ENCODE measurements around the gene KAZN.

The KAZN gene

DNA sequence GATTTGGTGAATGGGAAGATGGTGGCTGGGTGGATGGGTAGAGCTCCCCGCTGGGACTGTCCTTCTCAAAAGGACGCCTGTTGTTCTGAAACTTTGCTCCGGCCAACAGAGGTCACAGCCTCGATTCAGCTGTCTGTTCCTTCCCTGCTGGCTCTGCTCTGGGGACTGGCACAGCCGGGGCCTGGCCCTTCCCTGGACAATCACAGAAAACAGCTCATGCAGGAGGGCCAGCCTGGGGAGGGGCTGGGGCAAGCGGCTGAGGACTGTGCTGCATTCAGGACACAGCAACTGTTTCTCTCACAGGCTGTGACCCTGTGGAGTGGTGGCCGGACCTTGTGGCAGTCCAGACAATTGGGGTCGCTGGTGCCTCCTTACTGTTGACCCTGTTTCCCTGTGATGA is 444.4 kb downstream of the KAZN start:
- H3K36me3 ChIP-seq (ENCODE audit: insufficient read depth, low read length) = no peaks in the 10 kb centered on the region
- H3K4me3 ChIP-seq (ENCODE audit: low read depth, low read length) = no peak overlapping the region
- H3K27me3 ChIP-seq (ENCODE audit: insufficient read depth, low read length) = no peaks in the 10 kb centered on the region
- H3K27ac ChIP-seq (ENCODE audit: low read depth, low read length) = no peak overlapping the region
- H2AFZ ChIP-seq (ENCODE audit: low read length, unreplicated experiment) = no peak overlapping the region
- no peaks in the 10 kb centered on the region for H3K4me1 ChIP-seq (ENCODE audit: control insufficient read depth, insufficient read depth, low read length, unreplicated experiment)
- H3K79me2 ChIP-seq (ENCODE audit: control insufficient read depth, insufficient read depth, low read length, unreplicated experiment) = no peaks in the 10 kb centered on the region

DNA sequence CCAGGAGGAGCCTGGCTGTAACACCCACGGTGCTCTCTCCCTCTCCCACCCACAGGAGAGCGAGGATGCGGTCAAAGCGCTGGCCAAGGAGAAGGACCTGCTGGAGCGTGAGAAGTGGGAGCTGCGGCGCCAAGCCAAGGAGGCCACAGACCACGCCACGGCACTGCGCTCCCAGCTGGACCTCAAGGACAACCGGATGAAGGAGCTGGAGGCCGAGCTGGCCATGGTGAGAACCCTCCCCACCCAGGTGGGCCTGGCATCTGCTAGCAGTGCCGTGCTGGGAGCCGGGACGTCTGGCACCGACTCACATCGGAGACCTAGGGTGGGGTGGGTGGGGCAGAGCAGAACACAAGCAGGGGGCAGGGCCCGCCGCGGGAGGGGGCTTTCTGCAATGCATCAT is 445.4 kb downstream of the KAZN start:
- no peak overlapping the region for H3K4me3 ChIP-seq (ENCODE audit: low read depth, low read length)
- H3K4me1 ChIP-seq (ENCODE audit: control insufficient read depth, insufficient read depth, low read length, unreplicated experiment) = no peaks in the 10 kb centered on the region
- H3K27ac ChIP-seq (ENCODE audit: low read depth, low read length) = no peak overlapping the region
- no peaks in the 10 kb centered on the region for H3K36me3 ChIP-seq (ENCODE audit: insufficient read depth, low read length)
- H3K27me3 ChIP-seq (ENCODE audit: insufficient read depth, low read length) = no peaks in the 10 kb centered on the region
- H2AFZ ChIP-seq (ENCODE audit: low read length, unreplicated experiment) = no peak overlapping the region
- no peaks in the 10 kb centered on the region for H3K79me2 ChIP-seq (ENCODE audit: control insufficient read depth, insufficient read depth, low read length, unreplicated experiment)

DNA sequence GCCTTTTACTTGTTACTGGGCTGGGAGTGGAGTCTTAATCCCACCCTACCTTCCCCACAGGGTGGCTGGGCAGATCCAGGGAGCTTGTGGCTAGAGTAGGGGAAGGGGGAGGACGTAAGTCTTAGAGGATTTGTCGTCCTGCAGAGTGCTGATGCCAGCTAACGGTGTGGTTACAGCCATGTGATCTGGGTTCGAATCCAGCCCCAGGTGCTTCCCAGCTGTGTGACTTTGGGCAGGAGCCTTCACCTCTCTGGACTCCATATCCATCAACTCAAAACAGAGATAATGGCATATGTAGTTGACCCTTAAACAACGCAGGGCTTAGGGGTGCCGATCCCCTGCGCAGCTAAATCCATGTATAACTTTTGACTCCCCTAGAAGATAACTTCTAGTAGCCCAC is 446.6 kb downstream of the KAZN start:
- no peak overlapping the region for H3K4me3 ChIP-seq (ENCODE audit: low read depth, low read length)
- no peaks in the 10 kb centered on the region for H3K4me1 ChIP-seq (ENCODE audit: control insufficient read depth, insufficient read depth, low read length, unreplicated experiment)
- no peak overlapping the region for H2AFZ ChIP-seq (ENCODE audit: low read length, unreplicated experiment)

DNA sequence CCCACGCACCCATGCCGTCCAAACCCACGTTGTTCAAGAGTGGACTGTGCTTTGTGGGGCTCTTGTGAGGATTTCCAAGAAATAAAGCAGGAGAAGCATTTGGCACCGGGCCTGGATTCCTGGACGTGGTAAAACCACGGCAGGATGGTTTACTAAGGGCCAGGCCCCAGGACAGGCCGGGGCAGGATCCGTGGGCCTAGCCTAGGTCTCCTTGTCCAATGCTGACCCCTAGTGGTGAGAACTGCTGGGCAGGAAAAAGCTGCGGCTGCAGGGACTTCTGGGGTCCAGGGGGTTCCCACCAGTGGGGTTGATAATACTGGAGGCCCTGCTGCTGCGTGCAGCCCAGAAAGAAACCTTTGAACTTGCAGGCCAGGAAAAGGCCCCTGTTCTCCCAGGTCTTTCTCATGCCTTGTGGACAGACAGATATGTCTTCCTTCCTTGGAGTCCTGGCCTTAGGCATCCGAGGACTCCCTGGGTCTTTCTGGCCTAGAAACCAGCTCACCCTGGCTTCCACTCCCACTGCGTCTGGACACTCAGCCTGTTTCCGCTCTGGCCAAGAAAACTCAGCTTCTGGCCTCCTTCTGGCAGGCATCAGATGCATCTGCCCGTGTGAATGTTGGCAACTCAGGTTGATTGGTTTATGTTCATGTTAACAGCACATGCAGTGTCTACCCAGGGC is 448.1 kb downstream of the KAZN start:
- H3K27me3 ChIP-seq (ENCODE audit: insufficient read depth, low read length) = no peaks in the 10 kb centered on the region
- H3K79me2 ChIP-seq (ENCODE audit: control insufficient read depth, insufficient read depth, low read length, unreplicated experiment) = no peaks in the 10 kb centered on the region
- H3K4me1 ChIP-seq (ENCODE audit: control insufficient read depth, insufficient read depth, low read length, unreplicated experiment) = no peaks in the 10 kb centered on the region
- no peak overlapping the region for H3K4me3 ChIP-seq (ENCODE audit: low read depth, low read length)
- H3K27ac ChIP-seq (ENCODE audit: low read depth, low read length) = no peak overlapping the region
- no peaks in the 10 kb centered on the region for H3K36me3 ChIP-seq (ENCODE audit: insufficient read depth, low read length)
- H2AFZ ChIP-seq (ENCODE audit: low read length, unreplicated experiment) = no peak overlapping the region

More for the DNA sequence above, 446.6 kb downstream of the KAZN start:
- H3K27me3 ChIP-seq (ENCODE audit: insufficient read depth, low read length) = no peaks in the 10 kb centered on the region
- H3K79me2 ChIP-seq (ENCODE audit: control insufficient read depth, insufficient read depth, low read length, unreplicated experiment) = no peaks in the 10 kb centered on the region
- no peak overlapping the region for H3K27ac ChIP-seq (ENCODE audit: low read depth, low read length)
- no peaks in the 10 kb centered on the region for H3K36me3 ChIP-seq (ENCODE audit: insufficient read depth, low read length)

DNA sequence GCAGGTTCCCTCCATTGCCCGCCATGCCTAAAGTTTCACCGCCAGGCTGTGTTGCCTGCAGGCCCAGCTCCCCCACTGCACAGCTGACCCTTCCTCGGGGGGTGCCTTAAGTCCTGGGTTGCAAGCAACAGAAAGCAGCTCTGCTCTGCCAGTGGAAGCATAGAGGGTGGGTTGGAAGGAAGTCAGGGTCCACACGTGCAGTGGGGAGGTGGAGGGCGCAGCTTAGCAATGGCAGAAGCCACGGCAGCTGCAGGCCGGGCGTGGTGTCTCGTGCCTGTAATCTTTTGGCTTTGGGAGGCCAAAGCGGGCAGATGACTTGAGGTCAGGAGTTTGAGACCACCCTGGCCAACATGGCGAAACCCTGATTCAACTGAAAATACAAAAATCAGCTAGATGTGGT is 448.8 kb downstream of the KAZN start:
- Histone ChIP-seq H2AFZ (ENCODE audit: low read length, unreplicated experiment) (no peak overlapping the region), H3K27me3 (ENCODE audit: insufficient read depth, low read length) (no peaks in the 10 kb centered on the region), H3K27ac (ENCODE audit: low read depth, low read length) (no peak overlapping the region), H3K79me2 (ENCODE audit: control insufficient read depth, insufficient read depth, low read length, unreplicated experiment) (no peaks in the 10 kb centered on the region), H3K4me3 (ENCODE audit: low read depth, low read length) (no peak overlapping the region), H3K4me1 (ENCODE audit: control insufficient read depth, insufficient read depth, low read length, unreplicated experiment) (no peaks in the 10 kb centered on the region), H3K36me3 (ENCODE audit: insufficient read depth, low read length) (no peaks in the 10 kb centered on the region)

DNA sequence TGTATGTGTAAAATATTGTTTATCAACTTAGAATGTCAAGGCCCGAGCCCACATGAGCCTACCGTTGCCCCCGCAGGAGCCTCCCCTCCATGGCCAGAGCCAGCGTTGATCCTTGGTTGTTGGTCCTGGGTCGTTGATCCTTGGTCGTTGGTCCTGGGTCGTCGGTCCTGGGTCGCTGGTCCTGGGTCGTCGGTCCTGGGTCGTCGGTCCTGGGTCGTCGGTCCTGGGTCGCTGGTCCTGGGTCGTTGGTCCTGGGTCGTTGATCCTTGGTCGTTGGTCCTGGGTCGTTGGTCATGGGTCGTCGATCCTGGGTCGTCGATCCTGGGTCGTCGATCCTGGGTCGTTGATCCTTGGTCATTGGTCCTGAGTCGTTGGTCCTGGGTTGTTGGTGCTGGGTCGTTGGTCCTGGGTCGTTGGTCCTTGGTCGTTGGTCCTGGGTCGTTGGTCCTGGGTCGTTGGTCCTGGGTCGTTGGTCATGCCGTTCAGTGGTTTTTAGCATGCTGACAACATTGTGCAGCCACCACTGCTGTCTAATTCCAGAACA is 450.0 kb downstream of the KAZN start:
- H2AFZ ChIP-seq (ENCODE audit: low read length, unreplicated experiment) = no peak overlapping the region
- no peaks in the 10 kb centered on the region for H3K4me1 ChIP-seq (ENCODE audit: control insufficient read depth, insufficient read depth, low read length, unreplicated experiment)
- H3K27ac ChIP-seq (ENCODE audit: low read depth, low read length) = no peak overlapping the region
- no peak overlapping the region for H3K4me3 ChIP-seq (ENCODE audit: low read depth, low read length)
- no peaks in the 10 kb centered on the region for H3K36me3 ChIP-seq (ENCODE audit: insufficient read depth, low read length)
- H3K27me3 ChIP-seq (ENCODE audit: insufficient read depth, low read length) = no peaks in the 10 kb centered on the region
- no peaks in the 10 kb centered on the region for H3K79me2 ChIP-seq (ENCODE audit: control insufficient read depth, insufficient read depth, low read length, unreplicated experiment)

DNA sequence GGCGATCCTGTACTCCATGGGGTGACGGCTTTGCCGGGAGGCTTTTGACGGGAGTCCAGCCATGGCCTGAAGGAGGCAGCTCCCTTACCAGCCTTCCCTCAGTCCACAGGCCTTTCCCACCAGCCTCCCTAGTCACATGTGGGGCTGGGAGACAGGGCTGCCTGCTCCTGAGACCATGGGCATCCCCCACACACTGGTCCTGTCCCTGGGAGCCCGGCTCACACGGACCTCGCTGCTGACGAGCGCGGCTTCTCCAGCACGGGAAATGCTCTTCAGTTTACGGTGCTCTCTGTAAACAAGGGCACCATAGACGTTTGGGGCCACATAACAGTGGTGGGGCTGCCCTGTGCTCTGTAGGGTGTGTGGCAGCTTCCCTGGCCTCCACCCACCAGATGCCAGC is 450.6 kb downstream of the KAZN start:
- Histone ChIP-seq H3K27ac (ENCODE audit: low read depth, low read length) (no peak overlapping the region), H3K4me3 (ENCODE audit: low read depth, low read length) (no peak overlapping the region), H3K27me3 (ENCODE audit: insufficient read depth, low read length) (no peaks in the 10 kb centered on the region), H3K4me1 (ENCODE audit: control insufficient read depth, insufficient read depth, low read length, unreplicated experiment) (no peaks in the 10 kb centered on the region), H2AFZ (ENCODE audit: low read length, unreplicated experiment) (no peak overlapping the region), H3K79me2 (ENCODE audit: control insufficient read depth, insufficient read depth, low read length, unreplicated experiment) (no peaks in the 10 kb centered on the region), H3K36me3 (ENCODE audit: insufficient read depth, low read length) (no peaks in the 10 kb centered on the region)

DNA sequence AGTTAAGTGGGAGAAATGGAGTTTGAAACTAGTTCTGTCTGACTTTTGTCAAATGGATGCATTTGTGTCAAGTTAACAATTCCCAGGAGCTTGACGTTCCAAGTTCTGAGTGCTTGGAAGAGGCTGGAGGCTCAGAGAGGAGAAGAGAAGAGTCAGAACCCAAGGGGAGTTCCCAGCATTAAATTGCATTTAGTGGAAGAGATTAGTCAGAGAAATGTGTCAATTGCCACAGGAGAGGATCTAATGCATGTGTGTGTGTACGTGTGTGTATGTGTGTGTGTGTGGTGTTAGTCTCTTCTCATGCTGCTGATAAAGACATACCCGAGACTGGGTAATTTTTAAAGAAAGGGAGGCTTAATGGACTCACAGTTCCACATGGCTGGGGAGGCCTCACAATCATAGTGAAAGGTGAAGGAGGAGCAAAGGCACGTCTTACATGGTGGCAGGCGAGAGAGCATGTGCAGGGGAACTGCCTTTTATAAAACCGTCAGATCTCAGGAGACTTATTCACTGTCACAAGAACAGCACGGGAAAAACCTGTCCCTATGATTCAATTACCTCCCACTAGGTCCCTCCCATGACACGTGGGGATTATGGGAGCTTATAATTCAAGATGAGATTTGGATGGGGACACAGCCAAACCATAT is 453.5 kb downstream of the KAZN start:
- Histone ChIP-seq H2AFZ (ENCODE audit: low read length, unreplicated experiment) (no peak overlapping the region), H3K79me2 (ENCODE audit: control insufficient read depth, insufficient read depth, low read length, unreplicated experiment) (no peaks in the 10 kb centered on the region), H3K27ac (ENCODE audit: low read depth, low read length) (no peak overlapping the region)

DNA sequence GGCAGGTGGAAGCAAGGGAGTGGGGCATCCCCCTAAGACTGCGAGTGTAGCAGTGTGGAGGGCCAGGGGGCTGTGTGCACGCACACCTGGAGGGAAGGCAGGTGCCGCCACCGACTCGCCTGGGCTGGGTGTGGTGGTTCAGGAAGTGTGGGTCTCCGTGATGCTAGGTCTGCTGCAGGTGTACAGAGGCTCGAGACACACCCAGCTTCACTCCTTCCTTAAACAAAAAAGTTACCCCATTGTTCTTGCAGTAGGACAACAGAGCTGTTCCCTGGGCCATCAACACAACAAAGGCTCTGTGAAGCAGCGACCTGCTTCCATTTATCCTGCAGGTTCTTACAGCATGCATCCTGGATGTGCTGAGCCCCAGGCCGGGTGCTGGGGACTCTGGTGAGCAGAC is 454.7 kb downstream of the KAZN start:
- peaks cover 9% of the 10 kb centered on the region for H3K4me1 ChIP-seq (ENCODE audit: control insufficient read depth, insufficient read depth, low read length, unreplicated experiment)
- no peak overlapping the region for H3K27ac ChIP-seq (ENCODE audit: low read depth, low read length)
- no peak overlapping the region for H3K4me3 ChIP-seq (ENCODE audit: low read depth, low read length)
- no peaks in the 10 kb centered on the region for H3K27me3 ChIP-seq (ENCODE audit: insufficient read depth, low read length)
- H3K36me3 ChIP-seq (ENCODE audit: insufficient read depth, low read length) = no peaks in the 10 kb centered on the region
- no peaks in the 10 kb centered on the region for H3K79me2 ChIP-seq (ENCODE audit: control insufficient read depth, insufficient read depth, low read length, unreplicated experiment)
- no peak overlapping the region for H2AFZ ChIP-seq (ENCODE audit: low read length, unreplicated experiment)

More for the DNA sequence above, 453.5 kb downstream of the KAZN start:
- Histone ChIP-seq H3K27me3 (ENCODE audit: insufficient read depth, low read length) (no peaks in the 10 kb centered on the region), H3K4me1 (ENCODE audit: control insufficient read depth, insufficient read depth, low read length, unreplicated experiment) (peaks cover 5% of the 10 kb centered on the region), H3K36me3 (ENCODE audit: insufficient read depth, low read length) (no peaks in the 10 kb centered on the region), H3K4me3 (ENCODE audit: low read depth, low read length) (no peak overlapping the region)

DNA sequence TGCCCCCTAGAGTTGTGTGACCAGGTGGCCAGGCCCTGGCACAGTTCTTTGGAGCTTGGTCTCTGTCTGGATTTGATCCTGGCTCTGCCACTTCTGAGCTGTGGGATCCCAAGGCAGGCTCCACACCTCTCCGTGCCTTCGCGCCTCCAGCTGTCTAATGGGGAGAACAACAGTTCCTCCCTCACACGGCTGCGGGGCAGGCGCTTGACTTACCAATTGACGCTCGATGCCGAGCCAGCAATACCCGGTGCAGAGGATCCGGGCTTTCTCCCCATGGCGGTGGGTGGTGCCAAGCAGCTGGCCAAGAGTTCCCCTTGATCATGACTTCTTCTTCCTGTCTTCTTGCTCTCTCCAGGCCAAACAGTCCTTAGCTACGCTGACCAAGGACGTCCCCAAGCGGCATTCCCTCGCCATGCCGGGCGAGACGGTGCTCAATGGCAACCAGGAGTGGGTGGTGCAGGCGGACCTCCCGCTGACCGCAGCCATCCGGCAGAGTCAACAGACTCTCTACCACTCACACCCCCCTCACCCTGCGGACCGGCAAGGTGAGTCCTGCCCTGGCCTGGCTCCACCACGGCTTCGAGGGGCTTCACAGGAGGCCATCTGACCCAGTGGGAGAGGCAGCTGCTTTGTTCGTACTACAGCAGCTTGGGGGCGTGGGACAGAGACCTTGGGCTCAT is 457.4 kb downstream of the KAZN start:
- H3K27me3 ChIP-seq (ENCODE audit: insufficient read depth, low read length) = no peaks in the 10 kb centered on the region
- H3K27ac ChIP-seq (ENCODE audit: low read depth, low read length) = no peak overlapping the region
- peaks cover 9% of the 10 kb centered on the region for H3K4me1 ChIP-seq (ENCODE audit: control insufficient read depth, insufficient read depth, low read length, unreplicated experiment)
- H3K36me3 ChIP-seq (ENCODE audit: insufficient read depth, low read length) = no peaks in the 10 kb centered on the region
- H3K79me2 ChIP-seq (ENCODE audit: control insufficient read depth, insufficient read depth, low read length, unreplicated experiment) = no peaks in the 10 kb centered on the region
- H3K4me3 ChIP-seq (ENCODE audit: low read depth, low read length) = no peak overlapping the region
- H2AFZ ChIP-seq (ENCODE audit: low read length, unreplicated experiment) = no peak overlapping the region

Data from ACC112 (cell line).